ENCODE results near the gene AVL9.
"Not testable (repeated sequence)": the region's sequence is repeated elsewhere in the genome, so short reads cannot be mapped to it uniquely, and the experiment has no call there.

AVL9 gene

GRCh38 chr7:32462451-32462850, 32.8 kb upstream of the AVL9 start:
- H3K27me3 ChIP-seq: no peaks in the 10 kb centered on the region
- H3K36me3 ChIP-seq: no peaks in the 10 kb centered on the region
- H3K4me3 ChIP-seq (ENCODE audit: low read depth, low read length): no peak overlapping the region
- no peaks in the 10 kb centered on the region for H3K9me3 ChIP-seq
- DNase-seq: no peak
- H3K4me1 ChIP-seq: no peaks in the 10 kb centered on the region
- no peak for TF ChIP-seq CTCF (IDR thresholded peaks at IDR 0.05; ENCODE audit: low read depth, low read length)

GRCh38 chr7:32462977-32463376, 32.3 kb upstream of the AVL9 start:
- no peak for TF ChIP-seq CTCF (IDR thresholded peaks at IDR 0.05; ENCODE audit: low read depth, low read length)
- Histone ChIP-seq H3K27me3 (no peaks in the 10 kb centered on the region), H3K9me3 (no peaks in the 10 kb centered on the region), H3K4me1 (no peaks in the 10 kb centered on the region), H3K4me3 (ENCODE audit: low read depth, low read length) (no peak overlapping the region), H3K36me3 (no peaks in the 10 kb centered on the region)
- DNase-seq: no peak

GRCh38 chr7:32464641-32465416, 30.5 kb upstream of the AVL9 start:
- not testable (repeated sequence) for DNase-seq; H3K4me3 ChIP-seq (ENCODE audit: low read depth, low read length); H3K9me3 ChIP-seq; H3K36me3 ChIP-seq; H3K27me3 ChIP-seq; H3K4me1 ChIP-seq

- not testable (repeated sequence) for H3K4me3 ChIP-seq (ENCODE audit: low read depth, low read length); H3K36me3 ChIP-seq; H3K4me1 ChIP-seq; DNase-seq; H3K27me3 ChIP-seq; H3K9me3 ChIP-seq
Measured at GRCh38 chr7:32470004-32470403, 25.3 kb upstream of the AVL9 start.

GRCh38 chr7:32470871-32471270, 24.4 kb upstream of the AVL9 start:
- no peaks in the 10 kb centered on the region for H3K27me3 ChIP-seq
- no peak for TF ChIP-seq CTCF (IDR thresholded peaks at IDR 0.05; ENCODE audit: low read depth, low read length)
- DNase-seq: no peak
- H3K36me3 ChIP-seq: no peaks in the 10 kb centered on the region
- H3K4me1 ChIP-seq: no peaks in the 10 kb centered on the region
- no peak overlapping the region for H3K4me3 ChIP-seq (ENCODE audit: low read depth, low read length)
- no peaks in the 10 kb centered on the region for H3K9me3 ChIP-seq

GRCh38 chr7:32472015-32472414, 23.3 kb upstream of the AVL9 start:
- DNase-seq: no peak

More at GRCh38 chr7:32472015-32472414, 23.3 kb upstream of the AVL9 start:
- H3K4me3 ChIP-seq (ENCODE audit: low read depth, low read length): no peak overlapping the region
- no peak for TF ChIP-seq CTCF (IDR thresholded peaks at IDR 0.05; ENCODE audit: low read depth, low read length)
- H3K36me3 ChIP-seq: no peaks in the 10 kb centered on the region
- H3K4me1 ChIP-seq: no peaks in the 10 kb centered on the region
- H3K9me3 ChIP-seq: no peaks in the 10 kb centered on the region
- H3K27me3 ChIP-seq: no peaks in the 10 kb centered on the region
